Suppressor macrophage treated with lipopolysaccharide for 4 hours (primary cell): Measurements from ENCODE around the gene RHEBL1.

ENCODE experiments used
- DNase-seq: peaks from one replicate; pipeline ENCODE4 v3.0.0-alpha.2; 2020

The RHEBL1 gene

GRCh38 chr12:49069507-49070346, at the start of gene RHEBL1:
Gene RHEBL1, minus strand, starts transcription at chr12:49069979. Its CDS starts 194 bp downstream, at chr12:49069785.
- DNase-seq = peak; percentile 100

- no peak for DNase-seq
Observed at GRCh38 chr12:49111206-49111605, 41.4 kb upstream of the RHEBL1 start.

- DNase-seq = peak; percentile 99
Observed at GRCh38 chr12:49110464-49111155, 40.8 kb upstream of the RHEBL1 start, which contains the start of gene LMBR1L. Gene LMBR1L, minus strand, starts transcription at chr12:49110847. Its CDS starts 292 bp downstream, at chr12:49110555.

GRCh38 chr12:49109641-49110463, 40.1 kb upstream of the RHEBL1 start:
- no peak for DNase-seq

- peak; percentile 75 for DNase-seq
Observed at GRCh38 chr12:49108958-49109404, 39.2 kb upstream of the RHEBL1 start.

GRCh38 chr12:49105504-49106084, 35.8 kb upstream of the RHEBL1 start:
- DNase-seq = peak; percentile 64

- DNase-seq = no peak
Observed at GRCh38 chr12:49104822-49105221, 35.0 kb upstream of the RHEBL1 start.

GRCh38 chr12:49100380-49100779, 30.6 kb upstream of the RHEBL1 start:
- no peak for DNase-seq

- DNase-seq = no peak
Observed at GRCh38 chr12:49098703-49099102, 28.9 kb upstream of the RHEBL1 start.

- DNase-seq = peak; percentile 59
Observed at GRCh38 chr12:49098035-49098451, 28.3 kb upstream of the RHEBL1 start.

GRCh38 chr12:49097381-49097780, 27.6 kb upstream of the RHEBL1 start:
- no peak for DNase-seq

- no peak for DNase-seq
Observed at GRCh38 chr12:49094975-49095365, 25.2 kb upstream of the RHEBL1 start.

- no peak for DNase-seq
Observed at GRCh38 chr12:49094160-49094974, 24.6 kb upstream of the RHEBL1 start, which contains the start of gene DHH. Gene DHH, minus strand, starts transcription at chr12:49094801. Its CDS starts 289 bp downstream, at chr12:49094512.

GRCh38 chr12:49093792-49094159, 24.0 kb upstream of the RHEBL1 start:
- DNase-seq = no peak

GRCh38 chr12:49092816-49093406, 23.1 kb upstream of the RHEBL1 start:
- no peak for DNase-seq

- peak; percentile 15 for DNase-seq
Observed at GRCh38 chr12:49092086-49092815, 22.5 kb upstream of the RHEBL1 start.

- DNase-seq = no peak
Observed at GRCh38 chr12:49091836-49092085, 22.0 kb upstream of the RHEBL1 start.

GRCh38 chr12:49091056-49091835, 21.5 kb upstream of the RHEBL1 start:
- no peak for DNase-seq

GRCh38 chr12:49089821-49090773, 20.3 kb upstream of the RHEBL1 start:
- peak; percentile 58 for DNase-seq
